ACHN (cell line): ENCODE data around the gene TNPO3.
"Not testable (repeated sequence)": the region's sequence is repeated elsewhere in the genome, so short reads cannot be mapped to it uniquely, and the experiment has no call there.

Experiments
- DNase-seq: peaks from one replicate; pipeline ENCODE4 v3.0.0-alpha.2; 2015
- in situ Hi-C: cut with HindIII; loops from 2 replicates; pipeline ENCODE4 v1.10.0; 2017; ENCODE audit warnings: low sequenced_read_pairs, low pct_ligation_motif_present, low pct_unique_long_range_greater_than_20kb

TNPO3 gene

GRCh38 chr7:129073738-129074137, 18.8 kb upstream of the TNPO3 start:
- in situ Hi-C loops: no loop called here
- DNase-seq: no peak

DNA sequence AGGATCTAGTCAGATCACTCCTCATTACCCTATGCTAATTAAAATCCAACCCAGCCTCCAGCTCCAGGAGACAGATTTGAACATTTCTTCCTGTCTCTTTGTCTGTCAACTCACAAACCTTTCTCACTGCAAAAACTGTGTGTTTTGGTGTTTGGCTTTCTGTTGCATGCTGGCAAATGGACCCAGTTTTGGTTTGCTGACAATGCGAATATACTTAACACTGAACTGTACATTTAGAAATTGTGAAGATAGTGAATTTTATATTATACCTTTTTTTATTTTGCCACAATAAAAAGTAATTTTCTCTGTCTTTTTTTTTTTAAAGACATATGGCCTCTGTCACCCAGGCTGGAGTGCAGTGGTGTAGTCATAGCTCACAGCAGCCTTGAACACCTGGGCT, 18.3 kb upstream of the TNPO3 start:
- DNase-seq: no peak
- in situ Hi-C loops: no loop called here

DNA sequence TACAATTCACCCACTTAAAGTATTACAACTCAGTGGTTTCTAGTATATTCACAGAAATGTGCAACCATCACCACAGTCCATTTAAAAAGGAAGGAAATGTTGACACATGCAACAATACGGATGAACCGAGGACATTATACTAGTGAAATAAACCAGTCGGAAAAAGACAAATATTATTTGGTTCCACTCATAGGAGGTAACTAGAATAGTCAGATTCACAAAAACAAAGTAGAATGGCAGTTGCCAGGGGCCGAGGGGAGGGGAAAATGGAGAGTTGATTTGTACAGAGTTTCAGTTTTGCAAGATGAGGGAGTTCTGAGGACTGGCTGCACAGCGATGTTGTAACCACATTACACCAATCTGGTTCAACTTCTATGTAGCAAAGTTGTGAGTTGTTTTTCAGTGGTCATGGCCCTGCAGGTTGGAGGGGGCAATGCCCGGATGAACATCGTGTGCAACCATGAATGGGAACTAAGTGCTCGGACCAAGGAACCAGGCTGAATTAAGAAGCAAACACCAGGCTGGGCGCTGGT, 17.6 kb upstream of the TNPO3 start:
- DNase-seq: no peak
- in situ Hi-C loops: no loop called here

DNA sequence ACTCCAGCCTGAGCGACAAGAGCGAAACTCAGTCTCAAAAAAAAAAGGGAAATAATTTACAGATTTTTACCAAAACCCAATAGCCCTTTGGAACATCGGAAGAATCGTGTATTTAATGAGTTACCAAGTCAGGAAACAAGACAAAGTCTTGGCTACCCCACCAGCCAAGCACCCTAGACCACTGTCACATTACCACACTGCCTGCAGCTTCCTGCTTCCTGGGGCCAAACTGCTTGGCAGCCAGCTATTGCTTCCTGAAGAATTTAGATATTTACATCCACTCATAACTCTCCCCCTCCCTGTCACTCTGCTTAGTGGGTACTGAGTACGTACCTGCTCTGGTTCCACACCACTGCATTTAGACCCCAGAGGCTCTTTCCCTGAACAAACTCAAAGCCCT, 14.1 kb upstream of the TNPO3 start:
- in situ Hi-C loops: no loop called here

GRCh38 chr7:129067943-129068548, 13.1 kb upstream of the TNPO3 start:
- in situ Hi-C loops: no loop called here
- DNase-seq: no peak

More for the DNA sequence above, 14.1 kb upstream of the TNPO3 start:
- no peak for DNase-seq

- in situ Hi-C loops: not testable (repeated sequence)
These were observed 12.2 kb upstream of the TNPO3 start for GRCh38 chr7:129067132-129067561.

GRCh38 chr7:129066290-129067131, 11.6 kb upstream of the TNPO3 start:
- peak; percentile 29 for DNase-seq

More at GRCh38 chr7:129067132-129067561, 12.2 kb upstream of the TNPO3 start:
- not testable (repeated sequence) for DNase-seq

DNA sequence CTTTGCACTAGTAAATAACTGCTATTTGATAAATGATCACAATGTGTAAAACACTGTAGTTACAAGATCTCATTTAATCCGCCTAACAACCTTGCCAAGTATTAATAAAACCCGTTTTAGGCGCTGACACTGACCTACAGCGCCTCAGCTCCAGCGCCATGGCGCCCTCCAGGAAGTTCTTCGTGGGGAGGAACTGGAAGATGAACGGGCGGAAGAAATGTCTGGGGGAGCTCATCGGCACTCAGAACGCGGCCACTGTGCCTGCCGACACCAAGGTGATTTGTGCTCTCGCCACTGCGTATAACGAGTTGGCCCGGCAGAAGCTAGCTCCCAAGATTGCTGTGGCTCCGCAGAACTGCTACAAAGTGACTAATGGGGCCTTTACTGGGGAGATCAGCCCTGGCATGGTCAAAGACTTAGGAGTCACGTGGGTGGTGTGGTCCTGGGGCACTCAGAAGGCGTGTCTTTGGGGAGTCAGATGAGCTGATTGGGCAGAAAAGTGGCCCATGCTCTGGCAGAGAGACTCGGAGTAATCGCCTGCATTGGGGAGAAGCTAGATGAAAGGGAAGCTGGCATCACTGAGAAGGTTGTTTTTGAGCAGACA, 1.1 kb upstream of the TNPO3 start:
- in situ Hi-C loops: no loop called here
- DNase-seq: no peak

More at GRCh38 chr7:129066290-129067131, 11.6 kb upstream of the TNPO3 start:
- in situ Hi-C loops: no loop called here

GRCh38 chr7:129055294-129055816, 444 bp upstream of the TNPO3 start:
- DNase-seq: no peak
- in situ Hi-C loops: no loop called here

- in situ Hi-C loops: no loop called here
- peak; percentile 52 for DNase-seq
These were observed 923 bp downstream of the TNPO3 start for GRCh38 chr7:129053938-129054437.

- in situ Hi-C loops: no loop called here
- no peak for DNase-seq
These were observed 2.5 kb downstream of the TNPO3 start for GRCh38 chr7:129052441-129052840.

DNA sequence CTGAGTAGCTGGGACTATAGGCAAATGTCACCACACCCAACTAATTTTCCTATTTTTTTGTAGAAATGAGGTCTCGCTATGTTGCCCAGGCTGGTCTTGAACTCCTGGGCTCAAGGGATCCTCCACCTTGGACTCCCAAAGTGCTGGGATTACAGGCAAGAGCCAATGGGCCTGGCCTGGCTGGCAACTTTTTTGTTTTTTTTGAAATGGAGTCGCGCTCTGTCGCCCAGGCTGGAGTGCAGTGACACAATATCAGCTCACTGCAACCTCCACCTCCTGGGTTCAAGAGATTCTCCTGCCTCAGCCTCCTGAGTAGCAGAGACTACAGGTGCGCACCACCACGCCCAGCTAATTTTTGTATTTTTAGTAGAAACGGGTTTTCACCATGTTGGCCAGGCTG, 3.5 kb downstream of the TNPO3 start:
- in situ Hi-C loops, DNase-seq: not testable (repeated sequence)

- in situ Hi-C loops: no loop called here
- DNase-seq: no peak
These were observed 7.2 kb downstream of the TNPO3 start for GRCh38 chr7:129047761-129048160.

DNA sequence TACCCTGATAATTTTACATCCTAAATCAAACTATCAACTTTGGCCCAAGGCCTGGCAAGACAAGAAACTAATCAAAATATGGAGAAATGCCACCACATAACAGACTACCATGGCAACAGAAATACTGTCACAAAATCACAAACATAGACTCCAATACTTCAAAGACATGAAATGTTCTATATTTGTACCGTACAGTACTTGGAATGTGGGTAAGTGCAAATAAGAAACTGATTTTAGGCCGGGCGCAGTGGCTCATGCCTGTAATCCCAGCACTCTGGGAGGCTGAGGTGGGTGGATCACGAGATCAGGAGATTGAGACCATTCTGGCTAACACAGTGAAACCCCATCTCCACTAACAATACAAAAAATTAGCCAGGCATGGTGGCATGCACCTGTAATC, 9.2 kb downstream of the TNPO3 start:
- DNase-seq: no peak
- in situ Hi-C loops: no loop called here

DNA sequence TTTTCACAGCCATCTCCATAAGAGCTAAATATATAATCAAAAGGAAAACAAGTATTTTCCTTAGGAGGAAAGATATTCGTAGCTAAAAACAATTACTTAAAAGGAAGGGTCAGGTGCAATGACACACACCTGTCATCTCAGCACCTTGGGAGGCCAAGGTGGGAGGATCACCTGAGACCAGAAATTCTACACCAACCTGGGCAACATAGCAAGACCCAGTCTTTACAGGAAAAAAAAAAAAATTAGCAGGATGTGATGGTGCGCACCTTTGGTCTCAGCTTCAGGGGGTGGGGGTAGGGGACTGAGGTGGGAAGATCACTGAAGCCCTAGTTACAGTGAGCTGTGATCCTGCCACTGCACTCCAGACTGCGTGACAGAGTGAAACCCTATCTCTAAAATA, 11.9 kb downstream of the TNPO3 start:
- DNase-seq: no peak
- in situ Hi-C loops: no loop called here

DNA sequence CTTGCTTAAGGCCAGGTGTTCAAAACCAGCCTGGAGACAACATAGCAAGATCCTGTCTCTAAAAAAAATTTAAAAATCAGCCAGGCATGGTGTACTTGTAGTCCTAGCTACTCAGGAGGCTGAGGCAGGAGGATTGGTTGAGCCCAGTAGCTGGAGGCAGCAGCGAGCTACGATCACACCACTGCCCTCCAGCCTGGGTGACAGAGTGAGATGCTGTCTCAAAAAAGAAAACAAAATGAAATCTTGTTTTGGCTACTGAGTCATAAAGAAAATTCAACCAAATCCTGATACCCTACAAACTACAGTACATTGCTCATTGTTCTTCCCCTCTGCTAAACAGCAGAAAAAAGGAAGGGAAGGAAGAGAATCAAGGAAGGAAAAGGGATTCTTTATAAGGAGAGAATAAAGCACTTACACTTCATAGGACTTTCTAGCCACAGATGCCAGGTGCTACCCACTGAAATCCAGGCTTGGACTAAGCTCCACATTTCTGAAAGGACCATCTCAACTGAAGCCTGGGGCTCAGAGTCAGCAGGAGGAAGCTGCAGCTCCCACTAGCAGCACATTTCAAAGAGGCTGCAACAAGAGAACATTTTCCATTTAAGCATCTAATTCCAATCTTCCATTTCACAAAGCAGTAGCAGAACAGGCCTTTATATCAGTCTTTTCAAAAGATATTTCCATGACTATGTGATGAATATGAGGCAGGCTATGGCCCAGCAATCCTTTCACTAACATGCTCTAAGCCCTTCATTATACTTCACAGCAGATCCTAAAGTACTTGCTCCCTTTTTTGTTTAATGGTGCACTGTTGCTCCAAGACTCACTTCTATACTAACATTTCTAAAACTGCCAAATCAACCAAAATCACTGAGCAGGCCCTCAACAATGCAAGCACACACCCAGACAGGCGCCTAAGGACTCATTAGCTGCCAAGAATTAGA, 13.5 kb downstream of the TNPO3 start:
- in situ Hi-C loops: no loop called here

DNA sequence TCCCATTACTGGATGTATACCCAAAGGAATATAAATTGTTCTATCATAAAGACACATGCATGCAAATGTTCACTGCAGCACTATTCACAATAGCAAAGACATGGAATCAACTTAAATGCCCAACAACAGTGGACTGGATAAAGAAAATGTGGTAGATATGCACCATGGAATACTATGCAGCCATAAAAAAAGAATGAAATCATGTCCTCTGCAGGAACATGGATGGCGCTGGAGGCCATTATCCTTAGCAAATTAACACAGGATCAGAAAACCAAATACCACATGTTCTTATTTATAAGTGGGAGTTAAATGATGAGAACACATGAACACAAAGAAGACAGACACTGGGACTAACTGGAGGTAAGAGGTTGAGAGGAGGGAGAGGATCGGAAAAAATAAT, 16.4 kb downstream of the TNPO3 start:
- DNase-seq, in situ Hi-C loops: not testable (repeated sequence)

More for the DNA sequence above, 13.5 kb downstream of the TNPO3 start:
- DNase-seq: no peak

- DNase-seq: no peak
- in situ Hi-C loops: no loop called here
These were observed 17.3 kb downstream of the TNPO3 start for GRCh38 chr7:129037585-129037984.
